Caco-2 (cell line): ENCODE measurements around the gene HRG. TPM values are rescaled to one million over a fixed set of nuclear protein-coding genes. Genes with fewer than 3 reads are reported as not detected.

ENCODE experiments used
- BruUV-seq: library from RNA; stranded (reverse); fragments of 400-500 nt; replicated peaks from 2 replicates; lab custom pipeline; 2021; lab: Mats Ljungman, UMichigan
- CTCF ChIA-PET: fragments of 300-600 bp; sonication (Branson Sonifier 250); formaldehyde crosslinking; loops from one replicate; lab custom pipeline; 2022; ENCODE audit warnings: antibody characterized with exemption; lab: Charles Lee
- POLR2A ChIA-PET: fragments of 300-600 bp; sonication (Branson Sonifier 250); formaldehyde crosslinking; loops from one replicate; lab custom pipeline; 2022; ENCODE audit warnings: antibody characterized with exemption; lab: Charles Lee
- DNase-seq, 2 experiments: peaks; one replicate each; pipeline versions ENCODE4 v3.0.0 to v3.0.0-alpha.2; 2020 to 2022
- H3K27me3 ChIP-seq: replicated peaks from 2 replicates; pipeline ENCODE4 v1.6.0; 2011; ENCODE audit warnings: low read length; ENCODE audit not compliant: control insufficient read depth, insufficient read depth
- H3K36me3 ChIP-seq: 2 replicates; pipeline ENCODE4 v1.5.1; 2011; ENCODE audit warnings: low read length; ENCODE audit not compliant: control insufficient read depth, insufficient read depth
- H3K4me1 ChIP-seq: fragments of 250-450 bp; sonication (Bioruptor Pico); 2 replicates; pipeline ENCODE4 v1.5.1; 2020; ENCODE audit warnings: mild to moderate bottlenecking
- H3K4me3 ChIP-seq: 2 replicates; pipeline ENCODE4 v1.5.1; 2011; ENCODE audit warnings: low read depth, mild to moderate bottlenecking, control low read depth, low read length
- H3K9me3 ChIP-seq: fragments of 250-450 bp; sonication (Bioruptor Pico); 2 replicates; pipeline ENCODE4 v1.5.1; 2020; ENCODE audit warnings: mild to moderate bottlenecking, moderate library complexity
- H3K27ac Mint-ChIP-seq: one replicate; pipeline ENCODE4 v1.8.0; 2022; ENCODE audit warnings: mixed read lengths; ENCODE audit not compliant: unreplicated experiment
- H3K27me3 Mint-ChIP-seq: one replicate; pipeline ENCODE4 v1.8.0; 2022; ENCODE audit warnings: mixed read lengths; ENCODE audit not compliant: insufficient read depth, unreplicated experiment
- H3K36me3 Mint-ChIP-seq: one replicate; pipeline ENCODE4 v1.8.0; 2022; ENCODE audit warnings: mild to moderate bottlenecking, mixed read lengths; ENCODE audit not compliant: insufficient read depth, unreplicated experiment
- H3K4me1 Mint-ChIP-seq: one replicate; pipeline ENCODE4 v1.8.0; 2022; ENCODE audit warnings: low read depth, mixed read lengths; ENCODE audit not compliant: unreplicated experiment
- H3K4me3 Mint-ChIP-seq: one replicate; pipeline ENCODE4 v1.8.0; 2022; ENCODE audit warnings: mild to moderate bottlenecking, moderate library complexity, mixed read lengths; ENCODE audit not compliant: unreplicated experiment
- H3K9me3 Mint-ChIP-seq: one replicate; pipeline ENCODE4 v1.8.0; 2022; ENCODE audit warnings: mixed read lengths; ENCODE audit not compliant: unreplicated experiment
- intact Hi-C: fragments of 100-400 bp; cut with micrococcal nuclease; formaldehyde crosslinking; loops from one replicate; pipeline ENCODE4 v1.10.0; 2022; ENCODE audit not compliant: unreplicated experiment
- total RNA-seq: library from RNA; stranded (reverse); gene quantifications from 2 replicates; pipeline ENCODE4 v1.2.3, GENCODE V29; 2022
- TF ChIP-seq, protein P1 (sequence below), 2 experiments: fragments of 200-600 bp in 1 of 2; IDR thresholded peaks; 1 replicate in 1 of 2; 2 replicates in 1 of 2; pipeline versions ENCODE4 v1.5.1 to v1.8.0; 2011 to 2022; ENCODE audit warnings: antibody characterized with exemption in 1 of 2, control low read depth in 1 of 2, inconsistent platforms in 1 of 2, low read depth in 1 of 2, low read length in 1 of 2, mild to moderate bottlenecking in 1 of 2, moderate library complexity in 1 of 2; ENCODE audit not compliant: insufficient read depth in 1 of 2, severe bottlenecking in 1 of 2, unreplicated experiment in 1 of 2

Gene HRG
- total RNA-seq, 1 experiment from 2014 or later = not detected

DNA sequence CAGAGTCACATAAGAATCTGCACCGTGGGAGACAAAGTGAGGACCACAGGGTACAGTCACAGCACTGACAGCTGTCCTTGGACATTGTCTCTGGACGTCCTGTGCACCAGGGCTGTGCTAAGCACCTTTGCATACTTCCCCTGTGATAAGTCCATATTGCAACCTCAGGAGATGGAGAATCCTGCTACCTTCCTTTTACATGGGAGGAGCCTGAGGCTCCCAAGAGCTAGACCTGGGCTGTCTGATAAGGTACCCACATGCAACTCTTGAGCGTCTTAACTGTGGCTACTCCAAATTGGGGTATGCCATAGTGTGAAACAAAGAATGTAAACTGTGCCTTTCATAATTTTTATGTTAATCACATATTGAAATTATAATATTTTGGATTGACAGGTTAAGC, 28.1 kb upstream of the HRG start:
- POLR2A ChIA-PET = no interaction called here
- no peak for DNase-seq
- H3K4me3 Mint-ChIP-seq = no peak overlapping the region
- intact Hi-C loops = no loop called here
- TF ChIP-seq, protein P1, sequence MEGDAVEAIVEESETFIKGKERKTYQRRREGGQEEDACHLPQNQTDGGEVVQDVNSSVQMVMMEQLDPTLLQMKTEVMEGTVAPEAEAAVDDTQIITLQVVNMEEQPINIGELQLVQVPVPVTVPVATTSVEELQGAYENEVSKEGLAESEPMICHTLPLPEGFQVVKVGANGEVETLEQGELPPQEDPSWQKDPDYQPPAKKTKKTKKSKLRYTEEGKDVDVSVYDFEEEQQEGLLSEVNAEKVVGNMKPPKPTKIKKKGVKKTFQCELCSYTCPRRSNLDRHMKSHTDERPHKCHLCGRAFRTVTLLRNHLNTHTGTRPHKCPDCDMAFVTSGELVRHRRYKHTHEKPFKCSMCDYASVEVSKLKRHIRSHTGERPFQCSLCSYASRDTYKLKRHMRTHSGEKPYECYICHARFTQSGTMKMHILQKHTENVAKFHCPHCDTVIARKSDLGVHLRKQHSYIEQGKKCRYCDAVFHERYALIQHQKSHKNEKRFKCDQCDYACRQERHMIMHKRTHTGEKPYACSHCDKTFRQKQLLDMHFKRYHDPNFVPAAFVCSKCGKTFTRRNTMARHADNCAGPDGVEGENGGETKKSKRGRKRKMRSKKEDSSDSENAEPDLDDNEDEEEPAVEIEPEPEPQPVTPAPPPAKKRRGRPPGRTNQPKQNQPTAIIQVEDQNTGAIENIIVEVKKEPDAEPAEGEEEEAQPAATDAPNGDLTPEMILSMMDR (IDR thresholded peaks at IDR 0.05; ENCODE audit: insufficient read depth in 1 of 2, low read depth in 1 of 2, low read length in 1 of 2, severe bottlenecking in 1 of 2, unreplicated experiment in 1 of 2) = no peak
- no TSS peak for BruUV-seq
- H3K36me3 ChIP-seq = no peaks in the 10 kb centered on the region; the same call in 1 of the 2 replicates
- no peaks in the 10 kb centered on the region for H3K27me3 ChIP-seq
- H3K4me1 Mint-ChIP-seq = peaks cover 4% of the 10 kb centered on the region
- H3K27me3 Mint-ChIP-seq = no peaks in the 10 kb centered on the region
- H3K9me3 ChIP-seq = no peaks in the 10 kb centered on the region
- H3K4me1 ChIP-seq = no peaks in the 10 kb centered on the region
- H3K4me3 ChIP-seq = no peak overlapping the region
- no peaks in the 10 kb centered on the region for H3K36me3 Mint-ChIP-seq
- H3K9me3 Mint-ChIP-seq = no peaks in the 10 kb centered on the region
- CTCF ChIA-PET = no interaction called here
- no peak overlapping the region for H3K27ac Mint-ChIP-seq

GRCh38 chr3:186638259-186638658, 27.6 kb upstream of the HRG start:
- no TSS peak for BruUV-seq
- TF ChIP-seq, protein P1 (IDR thresholded peaks at IDR 0.05; ENCODE audit: insufficient read depth in 1 of 2, low read depth in 1 of 2, low read length in 1 of 2, severe bottlenecking in 1 of 2, unreplicated experiment in 1 of 2) = no peak
- Mint-ChIP-seq H3K27ac (no peak overlapping the region), H3K9me3 (no peaks in the 10 kb centered on the region), H3K27me3 (no peaks in the 10 kb centered on the region), H3K4me1 (peaks cover 4% of the 10 kb centered on the region), H3K4me3 (no peak overlapping the region), H3K36me3 (no peaks in the 10 kb centered on the region)
- Histone ChIP-seq H3K4me3 (no peak overlapping the region), H3K36me3 (no peaks in the 10 kb centered on the region; the same call in 1 of the 2 replicates), H3K27me3 (no peaks in the 10 kb centered on the region), H3K9me3 (no peaks in the 10 kb centered on the region), H3K4me1 (no peaks in the 10 kb centered on the region)
- intact Hi-C loops = no loop called here
- no peak for DNase-seq
- CTCF ChIA-PET = no interaction called here
- POLR2A ChIA-PET = no interaction called here

DNA sequence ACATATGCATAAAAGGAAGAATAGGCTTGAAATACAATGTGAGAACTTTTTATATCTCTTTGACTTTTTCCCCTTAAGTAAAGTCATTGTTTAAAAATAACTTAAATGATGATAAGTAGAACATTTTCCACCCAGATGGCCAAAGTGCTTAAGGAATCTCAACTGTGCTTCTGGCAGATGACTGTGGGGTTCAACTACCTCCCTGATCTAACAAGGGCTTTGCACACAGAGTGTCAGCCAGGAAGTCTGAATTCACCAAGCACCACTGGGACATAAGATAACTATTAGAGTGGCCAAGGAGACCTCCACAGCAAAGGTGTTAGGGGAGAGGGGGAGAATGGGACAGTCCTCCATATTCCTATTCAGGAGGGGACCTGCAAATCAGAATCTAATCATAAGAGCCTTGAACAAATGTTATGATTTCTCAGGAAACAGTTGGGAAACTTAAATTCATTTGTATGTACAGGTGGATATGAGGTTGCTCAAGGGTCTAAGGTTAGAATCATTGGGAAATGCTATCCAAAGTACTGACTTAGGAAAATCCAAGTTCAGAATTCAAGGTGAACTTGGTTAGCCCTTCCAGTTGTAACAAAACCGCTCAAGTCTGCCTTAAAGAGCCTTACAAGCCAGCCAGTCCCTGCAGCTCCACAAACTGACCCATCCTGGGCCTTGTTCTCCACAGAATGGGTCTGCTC, 25.9 kb upstream of the HRG start, which contains the start of gene FETUB:
Gene FETUB, plus strand, starts transcription at position 622 of the 695 bp plus-strand sequence. Its CDS starts 62 bp downstream, at position 684.
- H3K36me3 Mint-ChIP-seq = no peaks in the 10 kb centered on the region
- POLR2A ChIA-PET = no interaction called here
- H3K4me1 Mint-ChIP-seq = peaks cover 4% of the 10 kb centered on the region
- Histone ChIP-seq H3K4me3 (no peak within 1 kb of the TSS), H3K4me1 (no peaks in the 10 kb centered on the region), H3K36me3 (no peaks in the 10 kb centered on the region; the same call in 1 of the 2 replicates), H3K9me3 (no peaks in the 10 kb centered on the region), H3K27me3 (no peaks in the 10 kb centered on the region)
- H3K27me3 Mint-ChIP-seq = no peaks in the 10 kb centered on the region
- no peak within 1 kb of the TSS for H3K4me3 Mint-ChIP-seq
- CTCF ChIA-PET = no interaction called here
- H3K9me3 Mint-ChIP-seq = no peaks in the 10 kb centered on the region
- TF ChIP-seq, protein P1 (IDR thresholded peaks at IDR 0.05; ENCODE audit: insufficient read depth in 1 of 2, low read depth in 1 of 2, low read length in 1 of 2, severe bottlenecking in 1 of 2, unreplicated experiment in 1 of 2) = no peak
- DNase-seq = no peak
- no TSS peak for BruUV-seq
- no peak within 1 kb of the TSS for H3K27ac Mint-ChIP-seq
- intact Hi-C loops = no loop called here
